D721Med (cell line): Measurements from ENCODE around the gene PSMG1.
A peak's percentile ranks its signal among the peaks of the same experiment; 100 is the strongest.
"Not testable (repeated sequence)": the region's sequence is repeated elsewhere in the genome, so short reads cannot be mapped to it uniquely, and the experiment has no call there.

Source experiments
- DNase-seq: peaks from one replicate; pipeline ENCODE4 v3.0.0; 2011; ENCODE audit warnings: low spot score; ENCODE audit not compliant: insufficient read length
- FAIRE-seq: peaks from 2 replicates; lab custom pipeline; 2011; peaks lifted over from hg19 to GRCh38; lab: Jason Lieb, UNC
- TF ChIP-seq, protein P1 (sequence below): IDR thresholded peaks from 2 replicates; pipeline ENCODE4 v1.5.1; 2012; ENCODE audit warnings: mild to moderate bottlenecking, control low read depth; ENCODE audit not compliant: insufficient read depth; ENCODE audit errors: missing control alignments

The PSMG1 gene

DNA sequence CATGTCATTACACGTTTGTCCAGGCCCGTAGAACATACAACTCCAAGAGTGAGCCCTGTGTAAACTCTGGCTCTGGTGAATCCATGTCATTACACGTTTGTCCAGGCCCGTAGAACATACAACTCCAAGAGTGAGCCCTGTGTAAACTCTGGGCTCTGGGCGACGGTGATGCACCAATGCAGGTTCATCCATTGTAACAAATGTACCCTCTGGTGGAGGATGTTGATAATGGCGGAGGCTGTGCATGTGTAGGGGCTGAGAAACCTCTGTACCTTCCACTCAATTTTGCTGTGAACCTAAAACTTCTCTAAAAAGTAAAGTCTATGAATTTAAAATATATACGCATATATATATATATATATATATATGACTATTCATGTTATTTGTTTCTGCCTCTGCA, 47.1 kb downstream of the PSMG1 start:
- TF ChIP-seq, protein P1, sequence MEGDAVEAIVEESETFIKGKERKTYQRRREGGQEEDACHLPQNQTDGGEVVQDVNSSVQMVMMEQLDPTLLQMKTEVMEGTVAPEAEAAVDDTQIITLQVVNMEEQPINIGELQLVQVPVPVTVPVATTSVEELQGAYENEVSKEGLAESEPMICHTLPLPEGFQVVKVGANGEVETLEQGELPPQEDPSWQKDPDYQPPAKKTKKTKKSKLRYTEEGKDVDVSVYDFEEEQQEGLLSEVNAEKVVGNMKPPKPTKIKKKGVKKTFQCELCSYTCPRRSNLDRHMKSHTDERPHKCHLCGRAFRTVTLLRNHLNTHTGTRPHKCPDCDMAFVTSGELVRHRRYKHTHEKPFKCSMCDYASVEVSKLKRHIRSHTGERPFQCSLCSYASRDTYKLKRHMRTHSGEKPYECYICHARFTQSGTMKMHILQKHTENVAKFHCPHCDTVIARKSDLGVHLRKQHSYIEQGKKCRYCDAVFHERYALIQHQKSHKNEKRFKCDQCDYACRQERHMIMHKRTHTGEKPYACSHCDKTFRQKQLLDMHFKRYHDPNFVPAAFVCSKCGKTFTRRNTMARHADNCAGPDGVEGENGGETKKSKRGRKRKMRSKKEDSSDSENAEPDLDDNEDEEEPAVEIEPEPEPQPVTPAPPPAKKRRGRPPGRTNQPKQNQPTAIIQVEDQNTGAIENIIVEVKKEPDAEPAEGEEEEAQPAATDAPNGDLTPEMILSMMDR, result peak; percentile 22
- DNase-seq, FAIRE-seq: not testable (repeated sequence)

DNA sequence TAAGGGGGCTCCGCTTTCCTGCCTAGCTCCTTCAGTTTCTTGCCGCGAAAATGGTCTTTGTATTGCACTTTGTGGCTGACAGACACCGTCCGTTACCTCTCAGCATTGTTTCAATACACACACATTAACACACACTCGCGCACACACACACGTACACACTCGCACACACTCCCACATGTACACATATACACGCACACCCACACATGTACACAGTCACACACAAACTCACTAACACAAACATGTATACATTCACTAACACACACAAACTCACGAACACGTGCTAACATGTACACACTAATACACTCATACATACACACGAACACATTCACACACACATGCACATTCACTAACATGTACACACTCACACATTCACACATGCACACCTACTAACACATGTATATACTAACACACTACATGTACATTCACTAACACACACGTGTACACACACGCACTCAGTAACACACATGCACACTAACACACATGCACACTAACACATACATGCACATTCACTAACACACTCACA, 48.9 kb downstream of the PSMG1 start:
- FAIRE-seq (no peak), DNase-seq (no peak)
- TF ChIP-seq, protein P1, result no peak

DNA sequence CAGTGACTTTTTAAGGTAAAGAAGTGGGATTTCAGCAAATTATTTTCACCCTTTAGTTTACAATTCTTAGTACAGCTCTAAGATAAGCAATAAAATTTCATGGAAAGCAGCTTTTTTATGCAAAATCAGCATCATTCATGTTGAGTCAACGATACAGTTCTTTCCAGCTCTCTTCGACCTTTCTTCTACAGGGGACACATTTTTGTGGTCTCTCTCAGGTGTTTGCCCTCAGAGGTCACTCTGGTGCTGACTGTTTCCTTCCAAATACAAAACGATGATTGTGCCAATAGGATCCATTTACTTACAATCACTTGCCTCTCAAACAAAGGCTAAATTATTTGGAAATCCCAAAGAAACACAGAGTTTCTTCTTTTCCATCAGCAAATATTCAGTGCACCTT, 51.0 kb downstream of the PSMG1 start:
- DNase-seq (no peak), FAIRE-seq (no peak)
- TF ChIP-seq, protein P1, result no peak

DNA sequence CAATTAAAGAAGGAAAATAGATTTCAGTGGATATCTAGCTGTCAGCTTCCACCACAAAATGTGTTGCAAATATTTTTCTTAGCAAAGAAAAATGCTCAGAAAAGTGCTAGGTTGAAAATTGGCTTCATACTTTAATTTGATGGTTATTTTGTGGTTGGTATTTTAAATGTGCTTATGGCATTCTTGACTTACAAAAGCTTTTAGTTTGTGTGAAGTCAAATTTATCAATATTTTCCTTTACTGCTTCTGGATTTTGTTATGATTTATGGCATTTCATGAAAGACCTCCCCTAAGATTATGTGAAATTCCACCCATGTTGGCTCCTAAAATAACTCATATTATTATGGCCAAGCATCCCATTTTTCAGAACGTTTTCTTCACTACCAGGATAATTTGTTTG, 51.5 kb downstream of the PSMG1 start:
- no peak for DNase-seq
- TF ChIP-seq, protein P1, result no peak
- no peak for FAIRE-seq

DNA sequence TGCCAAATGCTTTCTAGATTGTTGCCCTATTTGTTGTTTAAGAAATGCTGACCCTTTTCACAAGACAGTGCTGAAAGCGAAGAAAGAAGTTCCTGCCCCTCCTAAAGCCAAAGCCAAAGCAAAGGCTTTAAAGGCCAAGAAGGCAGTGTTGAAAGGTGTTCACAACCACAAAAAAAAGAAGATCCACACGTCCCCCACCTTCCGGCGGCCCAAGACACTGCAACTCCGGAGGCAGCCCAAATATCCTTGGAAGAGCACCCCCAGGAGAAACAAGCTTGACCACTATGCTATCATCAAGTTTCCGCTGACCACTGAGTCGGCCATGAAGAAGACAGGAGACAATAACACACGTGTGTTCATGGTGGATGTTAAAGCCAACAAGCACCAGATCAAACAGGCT, 55.7 kb downstream of the PSMG1 start:
- FAIRE-seq, result no peak

DNA sequence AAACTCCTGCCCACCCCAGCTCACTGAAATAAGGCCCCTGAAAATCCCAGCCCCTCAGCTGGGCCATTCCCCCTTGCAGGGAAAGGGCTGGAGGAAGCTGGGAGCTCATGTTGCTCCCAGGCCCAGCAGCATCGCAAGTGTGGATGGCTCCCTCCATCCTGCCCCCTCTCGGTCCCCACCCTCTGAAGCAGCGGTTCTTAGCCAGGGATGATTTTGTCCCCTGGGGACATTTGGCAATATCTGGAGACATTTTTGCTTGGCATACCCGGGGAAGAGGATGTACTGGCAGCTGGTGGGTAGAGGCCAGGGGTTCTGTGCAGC, 56.8 kb downstream of the PSMG1 start:
- no peak for FAIRE-seq
- TF ChIP-seq, protein P1, result no peak
- no peak for DNase-seq

More for the DNA sequence above, 55.7 kb downstream of the PSMG1 start:
- no peak for DNase-seq
- TF ChIP-seq, protein P1, result no peak

DNA sequence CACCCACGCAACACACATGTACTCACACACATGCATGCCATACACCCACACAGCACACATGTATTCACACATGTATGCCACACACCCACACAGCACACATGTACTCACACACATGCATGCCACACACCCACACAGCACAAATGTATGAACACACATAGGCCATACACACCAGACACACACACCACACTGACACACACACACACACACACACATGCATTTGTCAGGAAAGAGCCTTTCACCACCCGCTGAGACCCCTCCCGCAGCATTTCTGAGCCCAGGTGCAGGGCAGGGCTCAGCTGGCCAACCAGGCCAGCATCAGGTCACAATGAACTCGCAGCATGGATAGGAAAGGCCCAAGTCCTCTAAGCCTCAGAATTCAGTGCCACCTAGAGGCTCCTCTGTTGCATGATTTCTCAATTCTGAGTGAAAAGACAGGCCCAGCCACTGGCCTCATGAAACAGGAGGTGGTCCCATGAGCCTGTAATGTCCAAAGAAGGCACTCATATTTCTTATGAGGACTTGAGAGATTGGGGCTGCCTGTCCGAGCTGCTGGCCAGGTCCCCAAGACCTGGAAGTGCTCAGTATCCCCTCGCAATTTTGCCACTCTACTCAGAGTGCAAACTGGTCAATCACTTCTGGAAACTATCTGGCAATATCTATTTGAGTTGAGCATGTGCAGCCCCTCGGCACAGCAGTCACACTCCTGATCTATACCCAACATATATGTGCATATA, 57.3 kb downstream of the PSMG1 start:
- DNase-seq (peak; percentile 36), FAIRE-seq (no peak)
- TF ChIP-seq, protein P1, result peak; percentile 69
